Peyer's patch (tissue), 4 donors: ENCODE measurements around the gene MAP1LC3B2.

Experiments used
- CTCF ChIP-seq, 6 experiments: fragments of 450-650 bp in 4 of 6; fragments of 200-600 bp in 2 of 6; sonication (generic) in 1 of 6; IDR thresholded peaks; one replicate each; pipeline ENCODE4 v1.5.1; 2017 to 2019; ENCODE audit warnings: antibody characterized with exemption in 6 of 6, mild to moderate bottlenecking in 3 of 6, moderate library complexity in 1 of 6
- POLR2A ChIP-seq, 2 donors: fragments of 450-650 bp; IDR thresholded peaks; one replicate each; pipeline ENCODE4 v1.5.1; 2017; ENCODE audit warnings: antibody characterized with exemption in 2 of 2, mild to moderate bottlenecking in 2 of 2, moderate library complexity in 2 of 2

- TF ChIP-seq CTCF (IDR thresholded peaks at IDR 0.05) (no peak), POLR2A (IDR thresholded peaks at IDR 0.05) (no peak)
Measured at GRCh38 chr12:116544656-116545055, 14.5 kb upstream of the MAP1LC3B2 start.
